GM21737 (cell line): ENCODE results near the gene CREB5.

Experiments
- ATAC-seq: cut with Tn5 transposase; IDR thresholded peaks from one replicate; pipeline ENCODE4 v1.9.1; 2021; ENCODE audit warnings: mild to moderate bottlenecking, moderate library complexity; ENCODE audit not compliant: unreplicated experiment

The CREB5 gene

GRCh38 chr7:28433699-28434219, 21.4 kb downstream of the CREB5 start:
- ATAC-seq, result no peak

DNA sequence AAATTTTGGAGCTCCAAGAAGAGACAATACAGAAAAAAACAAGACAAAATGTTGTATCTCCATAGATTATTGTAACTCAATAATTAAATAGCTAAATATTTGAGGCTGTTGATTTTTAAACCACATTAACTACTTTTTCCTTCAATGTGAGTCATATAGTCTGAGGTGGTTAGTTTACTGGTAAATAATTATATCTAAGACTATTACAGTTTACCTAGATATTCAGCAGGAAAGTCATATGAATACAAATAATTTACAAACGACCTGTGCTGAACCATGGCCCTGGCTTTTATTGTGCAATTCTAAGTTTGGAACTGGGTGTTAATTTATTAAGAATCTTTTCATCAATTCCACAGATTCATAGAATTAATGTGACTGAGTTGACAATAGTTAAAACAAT, 22.2 kb downstream of the CREB5 start:
- no peak for ATAC-seq

GRCh38 chr7:28435152-28435551, 22.8 kb downstream of the CREB5 start:
- ATAC-seq, result no peak

DNA sequence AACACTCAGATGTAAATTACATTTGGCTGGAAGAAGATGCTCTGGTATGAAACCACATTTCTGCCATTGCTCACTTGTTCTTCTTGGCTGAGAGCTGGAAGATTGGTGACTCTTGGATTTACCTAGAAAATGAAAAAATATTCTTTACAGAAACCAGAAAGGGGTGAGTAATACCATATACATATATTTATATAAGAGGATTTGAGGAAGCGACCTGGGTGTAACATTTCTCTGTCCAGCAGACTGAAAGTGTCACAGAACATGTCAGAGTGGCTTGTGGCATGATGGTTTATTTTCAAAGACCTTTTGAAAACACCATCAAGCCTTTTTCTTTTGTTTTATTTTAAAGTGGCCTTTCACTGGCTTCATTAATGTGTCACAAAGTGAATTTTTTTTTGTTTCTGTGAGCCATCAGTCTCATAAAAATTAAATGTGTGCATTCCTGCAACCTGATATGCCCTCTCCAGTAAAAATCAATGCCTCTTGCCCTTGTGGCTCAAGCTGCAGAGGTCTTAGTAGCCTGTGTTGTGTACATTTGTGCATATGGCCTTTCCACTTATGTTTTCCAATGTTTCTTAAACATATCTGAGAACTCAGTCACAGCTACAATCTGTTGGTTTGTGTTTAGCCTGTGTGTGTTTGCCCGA, 23.5 kb downstream of the CREB5 start:
- ATAC-seq, result no peak

GRCh38 chr7:28440055-28440601, 27.8 kb downstream of the CREB5 start:
- ATAC-seq, result no peak

GRCh38 chr7:28442540-28443420, 30.5 kb downstream of the CREB5 start:
- ATAC-seq, result no peak

DNA sequence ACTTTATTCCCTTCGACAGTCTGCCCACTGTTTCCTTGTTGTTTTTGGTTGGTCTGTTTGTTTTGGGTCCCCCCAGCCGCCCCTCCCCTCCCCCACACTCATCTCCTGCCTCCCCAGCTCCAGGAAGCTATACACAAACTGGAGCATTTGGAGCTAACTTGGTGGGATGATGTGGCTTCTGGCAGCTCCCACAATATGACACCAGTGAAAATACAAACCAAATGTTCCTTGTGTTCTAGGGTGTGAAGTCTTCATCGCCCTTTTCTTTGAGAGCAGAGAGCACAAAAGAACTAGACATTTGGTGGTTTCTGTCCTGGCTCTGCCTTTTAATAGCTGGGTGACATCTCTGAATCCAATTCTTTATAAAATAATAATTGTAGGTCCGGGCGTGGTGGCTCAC, 33.8 kb downstream of the CREB5 start:
- ATAC-seq, result no peak

GRCh38 chr7:28447071-28447470, 34.8 kb downstream of the CREB5 start:
- no peak for ATAC-seq

DNA sequence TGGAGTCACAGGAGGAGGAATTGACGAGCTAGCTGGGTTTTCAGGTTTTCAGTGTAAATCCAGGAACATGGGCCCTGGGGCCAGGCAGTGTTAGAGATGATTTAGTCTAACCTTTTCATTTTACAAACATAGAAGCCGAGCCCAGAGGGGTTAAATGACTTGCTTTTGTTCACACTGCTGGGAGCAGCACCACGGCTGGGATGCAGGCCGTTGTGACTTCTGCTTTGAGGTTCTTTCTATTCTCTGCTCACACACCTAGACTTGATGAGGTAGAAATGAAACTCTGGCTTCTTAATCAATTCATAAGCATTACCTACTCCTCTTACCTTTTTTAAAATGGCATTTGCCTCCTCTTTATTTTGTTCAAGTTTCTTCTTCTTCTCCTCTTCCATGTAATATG, 36.4 kb downstream of the CREB5 start:
- no peak for ATAC-seq

DNA sequence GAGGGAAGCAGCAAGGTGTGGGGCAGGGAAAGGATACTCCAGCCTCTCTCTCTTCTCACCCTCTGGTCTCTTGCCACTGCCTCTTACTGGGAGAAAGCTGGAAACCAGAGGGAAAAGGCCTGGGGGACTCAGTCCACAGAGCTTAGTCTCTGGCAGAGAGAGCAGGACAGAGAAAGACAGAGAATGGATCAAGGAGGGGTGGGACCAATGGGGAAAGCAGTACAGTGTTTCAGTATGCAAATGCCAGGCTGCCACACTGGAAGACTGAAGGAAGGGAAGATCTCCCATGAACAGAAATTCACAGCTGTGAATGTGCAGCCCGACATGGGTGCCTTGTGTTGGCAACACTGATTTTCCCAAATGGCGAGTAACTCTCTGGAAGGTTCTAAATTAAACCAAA, 40.4 kb downstream of the CREB5 start:
- no peak for ATAC-seq

DNA sequence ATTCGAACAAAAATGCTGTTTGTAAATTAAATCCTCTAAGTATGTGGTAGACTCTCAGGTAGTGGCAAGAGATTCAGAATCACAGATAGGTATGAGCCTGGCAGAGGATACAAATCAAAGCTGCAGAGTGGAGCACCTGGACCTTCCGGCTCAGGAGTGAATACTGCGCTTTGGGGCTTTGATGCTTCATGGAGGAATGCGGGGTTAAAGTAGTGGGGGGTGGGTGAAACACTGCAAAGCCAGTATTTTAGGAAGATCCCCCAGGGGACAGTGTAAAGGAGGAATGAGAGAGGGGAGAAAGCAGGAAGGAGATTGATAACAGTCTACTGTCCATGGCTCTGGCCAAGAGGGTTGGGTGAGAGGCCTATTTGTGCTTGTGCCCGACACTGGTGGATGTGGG, 43.2 kb downstream of the CREB5 start:
- ATAC-seq, result no peak

GRCh38 chr7:28456044-28456443, 43.7 kb downstream of the CREB5 start:
- ATAC-seq, result no peak

DNA sequence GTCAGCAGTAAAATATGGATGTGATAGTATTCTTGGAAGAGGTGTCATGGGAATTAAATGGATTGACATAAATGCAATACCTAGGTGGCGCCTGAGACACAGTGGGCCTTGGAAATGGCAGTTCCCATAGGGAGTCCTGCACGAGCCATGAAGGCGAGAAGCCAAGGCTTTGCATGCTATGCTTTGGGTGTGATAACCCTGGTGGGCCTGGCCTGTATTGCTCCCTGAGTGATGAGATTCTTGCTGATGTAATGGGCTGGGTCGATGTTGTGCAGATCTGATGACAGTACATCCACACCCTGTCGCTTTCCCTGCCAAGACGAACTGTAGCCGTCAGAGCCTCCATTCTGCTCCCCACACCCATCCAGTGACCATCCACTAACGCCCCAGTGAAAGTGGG, 46.4 kb downstream of the CREB5 start:
- no peak for ATAC-seq

GRCh38 chr7:28459306-28459705, 47.0 kb downstream of the CREB5 start:
- no peak for ATAC-seq

DNA sequence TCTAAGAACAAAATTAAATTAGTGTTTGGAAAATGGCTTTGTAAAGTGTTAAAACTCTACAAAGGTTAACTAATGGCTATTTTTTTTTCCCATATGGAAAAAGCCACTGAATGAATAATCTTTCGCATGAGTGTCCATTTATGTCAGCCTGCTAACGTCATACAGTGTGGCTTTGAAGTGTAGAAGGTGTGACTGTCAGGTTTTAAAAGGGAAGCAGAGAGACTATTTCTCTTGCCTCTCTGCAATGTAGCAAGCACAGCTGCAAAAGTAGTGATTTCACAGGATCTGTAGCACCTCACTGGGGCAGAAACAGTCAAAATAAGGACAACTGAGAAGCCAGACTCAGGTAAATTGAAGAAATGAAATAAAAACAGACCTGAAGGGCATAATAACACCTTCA, 53.4 kb downstream of the CREB5 start:
- ATAC-seq, result no peak

- ATAC-seq, result no peak
Observed at GRCh38 chr7:28466341-28466740, 54.0 kb downstream of the CREB5 start.

GRCh38 chr7:28466885-28467284, 54.6 kb downstream of the CREB5 start:
- ATAC-seq, result no peak

- no peak for ATAC-seq
Observed at GRCh38 chr7:28469562-28469961, 57.2 kb downstream of the CREB5 start.

DNA sequence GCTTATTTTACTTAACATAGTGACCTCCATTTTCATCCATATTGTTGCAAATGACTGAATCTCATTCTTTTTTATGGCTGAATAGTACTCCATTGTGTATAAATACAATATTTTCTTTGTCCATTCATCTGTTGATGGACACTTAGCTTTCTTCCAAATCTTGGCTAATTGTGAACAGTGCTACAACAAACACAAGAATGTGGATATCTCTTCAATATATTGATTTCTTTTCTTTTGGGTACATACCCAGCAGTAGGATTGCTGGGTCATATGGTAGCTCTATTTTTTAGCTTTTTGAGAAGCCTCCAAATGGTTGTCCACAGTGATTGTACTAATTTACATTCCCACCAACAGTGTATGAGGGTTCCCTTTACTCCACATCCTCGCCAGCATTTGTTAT, 58.0 kb downstream of the CREB5 start:
- no peak for ATAC-seq

DNA sequence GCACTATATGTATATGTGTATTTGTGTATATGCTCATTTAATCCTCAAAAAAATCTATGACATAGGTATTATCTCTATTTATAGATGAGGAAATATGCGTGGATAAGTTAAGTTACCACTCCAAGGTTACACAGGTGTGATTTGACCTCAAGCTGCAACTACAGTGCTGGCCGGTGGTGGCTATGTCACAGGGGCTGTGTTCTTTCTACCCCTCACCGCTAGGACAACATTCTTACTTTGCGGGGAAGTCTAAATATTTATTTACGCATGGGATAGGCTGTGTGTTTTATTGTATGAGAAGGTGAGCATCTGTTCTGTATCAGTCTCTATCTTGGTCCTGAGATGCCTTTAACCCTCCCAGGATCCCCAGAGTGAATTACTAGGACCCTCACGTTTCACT, 60.0 kb downstream of the CREB5 start:
- ATAC-seq, result no peak

GRCh38 chr7:28473571-28474281, 61.4 kb downstream of the CREB5 start:
- ATAC-seq, result no peak
